K562 (cell line): ENCODE measurements around the gene CRACR2B.

ENCODE experiments used
- CTCF ChIP-seq, 3 experiments: IDR thresholded peaks in 2 of 3; conservative IDR thresholded peaks in 1 of 3; 2 replicates each; pipeline ENCODE4 v1.5.1; 2011 to 2012; ENCODE audit warnings: low read length in 3 of 3, mild to moderate bottlenecking in 3 of 3, control low read depth in 2 of 3, improper control_type of control experiment in 1 of 3, inconsistent platforms in 1 of 3, low read depth in 1 of 3, mixed read lengths in 1 of 3, moderate library complexity in 1 of 3; ENCODE audit not compliant: insufficient read depth in 2 of 3
- ETS2 ChIP-seq: IDR thresholded peaks from 2 replicates; pipeline ENCODE4 v1.6.1; 2016; ENCODE audit warnings: borderline replicate concordance, missing genetic modification characterization, mild to moderate bottlenecking, moderate library complexity, missing compliant biosample characterization; ENCODE audit not compliant: poor library complexity, severe bottlenecking
- EZH2 ChIP-seq: IDR thresholded peaks from 2 replicates; pipeline ENCODE4 v1.6.1; 2012; ENCODE audit warnings: low read depth, mild to moderate bottlenecking, inconsistent platforms, low read length, borderline replicate concordance
- MEF2A ChIP-seq: IDR thresholded peaks from 2 replicates; pipeline ENCODE4 v1.6.1; 2011; ENCODE audit warnings: low read depth, mild to moderate bottlenecking, low read length, moderate library complexity; ENCODE audit not compliant: control insufficient read depth
- MXI1 ChIP-seq: IDR thresholded peaks from 2 replicates; pipeline ENCODE4 v1.6.1; 2011; ENCODE audit warnings: low read depth, mild to moderate bottlenecking, improper control_type of control experiment, low read length
- MYC ChIP-seq, 2 experiments: fragments of 250-450 bp in 1 of 2; sonication (Bioruptor Pico) in 1 of 2; IDR thresholded peaks; 2 replicates each; pipeline versions ENCODE4 v1.5.1 to v1.6.1; 2012 to 2021; ENCODE audit warnings: low read depth in 2 of 2, borderline replicate concordance in 1 of 2, improper control_type of control experiment in 1 of 2, low read length in 1 of 2, mild to moderate bottlenecking in 1 of 2, moderate library complexity in 1 of 2
- SMARCE1 ChIP-seq: fragments of 450-650 bp; IDR thresholded peaks from 2 replicates; pipeline ENCODE4 v1.7.1; 2016; ENCODE audit warnings: mild to moderate bottlenecking
- SRSF3 ChIP-seq: fragments of 200-400 bp; formaldehyde crosslinking; IDR thresholded peaks from 2 replicates; pipeline ENCODE4 v1.6.1; 2016; ENCODE audit warnings: mild to moderate bottlenecking, low read length, moderate library complexity; ENCODE audit not compliant: insufficient read depth
- XRCC4 ChIP-seq: IDR thresholded peaks from one replicate; pipeline ENCODE4 v1.6.1; 2011; ENCODE audit not compliant: insufficient read depth, insufficient read length; ENCODE audit errors: extremely low read depth
- YY1 ChIP-seq, 3 experiments: IDR thresholded peaks; 2 replicates each; pipeline ENCODE4 v1.6.1; 2011; ENCODE audit warnings: low read length in 2 of 3, mild to moderate bottlenecking in 2 of 3, moderate library complexity in 2 of 3, borderline replicate concordance in 1 of 3, control low read depth in 1 of 3, low read depth in 1 of 3; ENCODE audit not compliant: insufficient read depth in 3 of 3, insufficient replicate concordance in 2 of 3, control insufficient read depth in 1 of 3, insufficient read length in 1 of 3; ENCODE audit errors: extremely low read depth in 1 of 3
- TF ChIP-seq, protein P1 (sequence below): fragments of 250-450 bp; sonication (Bioruptor Pico); IDR thresholded peaks from 2 replicates; pipeline ENCODE4 v1.5.0; 2021

- TF ChIP-seq MYC (IDR thresholded peaks at IDR 0.05; ENCODE audit: low read depth, low read length) (no peak), MYC (CRISPR knock-in tag; IDR thresholded peaks at IDR 0.05; ENCODE audit: borderline replicate concordance, low read depth) (no peak), MXI1 (no peak), ETS2 (tag) (no peak), SRSF3 (no peak), EZH2 (no peak), SMARCE1 (no peak), YY1 (IDR thresholded peaks at IDR 0.05; ENCODE audit: borderline replicate concordance in 1 of 3, control insufficient read depth in 1 of 3, extremely low read depth in 1 of 3, insufficient read depth in 3 of 3, insufficient read length in 1 of 3, insufficient replicate concordance in 2 of 3, low read depth in 1 of 3, low read length in 2 of 3) (no peak), CTCF (IDR thresholded peaks at IDR 0.05 in 2 of 3, conservative IDR thresholded peaks at IDR 0.05 in 1 of 3; ENCODE audit: insufficient read depth in 2 of 3, low read depth in 1 of 3, low read length in 3 of 3) (no peak), XRCC4 (no peak), MEF2A (no peak)
- TF ChIP-seq, protein P1, sequence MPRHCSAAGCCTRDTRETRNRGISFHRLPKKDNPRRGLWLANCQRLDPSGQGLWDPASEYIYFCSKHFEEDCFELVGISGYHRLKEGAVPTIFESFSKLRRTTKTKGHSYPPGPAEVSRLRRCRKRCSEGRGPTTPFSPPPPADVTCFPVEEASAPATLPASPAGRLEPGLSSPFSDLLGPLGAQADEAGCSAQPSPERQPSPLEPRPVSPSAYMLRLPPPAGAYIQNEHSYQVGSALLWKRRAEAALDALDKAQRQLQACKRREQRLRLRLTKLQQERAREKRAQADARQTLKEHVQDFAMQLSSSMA (CRISPR knock-in tag), result no peak
Measured at GRCh38 chr11:801097-801780, 26.5 kb upstream of the CRACR2B start.
